K562 (cell line): ENCODE data around the gene SPDEF. TPM values are rescaled to one million over a fixed set of nuclear protein-coding genes. Genes with fewer than 3 reads are reported as not detected.

Experiments
- NFXL1 ChIP-seq: fragments of 450-650 bp; formaldehyde crosslinking; IDR thresholded peaks from 2 replicates; pipeline ENCODE4 v1.4.0; 2021; ENCODE audit warnings: mild to moderate bottlenecking
- POLR2AphosphoS5 ChIP-seq: IDR thresholded peaks from 2 replicates; pipeline ENCODE4 v1.6.1; 2011; ENCODE audit warnings: mild to moderate bottlenecking, low read depth, low read length, moderate library complexity; ENCODE audit not compliant: control insufficient read depth, insufficient read depth
- RBFOX2 ChIP-seq: fragments of 200-400 bp; formaldehyde crosslinking; IDR thresholded peaks from 2 replicates; pipeline ENCODE4 v1.6.1; 2017; ENCODE audit warnings: low read depth, mild to moderate bottlenecking, low read length, moderate library complexity
- ZFP30 ChIP-seq: fragments of 250-450 bp; sonication (Bioruptor Pico); IDR thresholded peaks from 2 replicates; pipeline ENCODE4 v1.8.0; 2022; ENCODE audit warnings: moderate library complexity, mild to moderate bottlenecking, inconsistent platforms, borderline replicate concordance
- ZNF551 ChIP-seq: fragments of 250-450 bp; sonication (Bioruptor Pico); IDR thresholded peaks from 2 replicates; pipeline ENCODE4 v1.5.0; 2021; ENCODE audit warnings: mild to moderate bottlenecking, moderate library complexity
- ZNF695 ChIP-seq: fragments of 450-650 bp; formaldehyde crosslinking; IDR thresholded peaks from 2 replicates; pipeline ENCODE4 v1.4.0; 2020; ENCODE audit warnings: mild to moderate bottlenecking, moderate library complexity
- polyA plus RNA-seq, 8 experiments: library from polyadenylated mRNA; depleted of rRNA in 4 of 8; stranded (reverse) in 5 of 8; unstranded in 3 of 8; fragments of >200 nt; fragmentation: Nextera tagmentation in 2 of 8; fragmentation: Illumina TruSeq in 1 of 8; extraction: Ambion mirVana in 2 of 8; extraction: Trizol in 1 of 8; gene quantifications; 2 replicates each; pipeline versions ENCODE4 v1.2.1 to v1.2.3, GENCODE V29; 2011 to 2014; ENCODE audit warnings: inconsistent platforms in 1 of 8, missing spikeins in 1 of 8
- total RNA-seq, 7 experiments: library from RNA; depleted of rRNA in 6 of 7; stranded (reverse); fragments of >200 nt in 6 of 7; fragmentation: Illumina TruSeq in 2 of 7; extraction: Trizol in 2 of 7; gene quantifications; 2 replicates each; pipeline versions ENCODE4 v1.2.1 to v1.2.3, GENCODE V29; 2011 to 2021; ENCODE audit warnings: low replicate concordance in 1 of 7
- TF ChIP-seq, protein P1 (sequence below): fragments of 200-600 bp; sonication (generic); IDR thresholded peaks from one replicate; pipeline ENCODE4 v1.6.1; 2012; ENCODE audit warnings: mild to moderate bottlenecking, low read depth, low read length, inconsistent platforms
- TF ChIP-seq, protein P2 (sequence below), 2 experiments: fragments of 450-650 bp in 1 of 2; sonication (generic) in 1 of 2; formaldehyde crosslinking in 1 of 2; IDR thresholded peaks in 1 of 2; conservative IDR thresholded peaks in 1 of 2; 2 replicates each; pipeline versions ENCODE4 v1.6.1 to v1.8.1; 2016 to 2023; ENCODE audit warnings: mild to moderate bottlenecking in 2 of 2, moderate library complexity in 2 of 2, inconsistent platforms in 1 of 2, missing genetic modification reagents in 1 of 2
- TF ChIP-seq, protein P3 (sequence below), 2 experiments: fragments of 150-350 bp in 1 of 2; IDR thresholded peaks; 2 replicates each; pipeline ENCODE4 v1.6.1; 2012 to 2016; ENCODE audit warnings: low read depth in 2 of 2, low read length in 2 of 2, mild to moderate bottlenecking in 1 of 2, moderate library complexity in 1 of 2

The SPDEF gene
- total and polyA plus RNA-seq, 9 of the 15 experiments (the other 6 are each of a cell fraction or from before 2014, with no cell fraction given): 0.04 to 0.12 (median 0.11) TPM; not detected in 5

DNA sequence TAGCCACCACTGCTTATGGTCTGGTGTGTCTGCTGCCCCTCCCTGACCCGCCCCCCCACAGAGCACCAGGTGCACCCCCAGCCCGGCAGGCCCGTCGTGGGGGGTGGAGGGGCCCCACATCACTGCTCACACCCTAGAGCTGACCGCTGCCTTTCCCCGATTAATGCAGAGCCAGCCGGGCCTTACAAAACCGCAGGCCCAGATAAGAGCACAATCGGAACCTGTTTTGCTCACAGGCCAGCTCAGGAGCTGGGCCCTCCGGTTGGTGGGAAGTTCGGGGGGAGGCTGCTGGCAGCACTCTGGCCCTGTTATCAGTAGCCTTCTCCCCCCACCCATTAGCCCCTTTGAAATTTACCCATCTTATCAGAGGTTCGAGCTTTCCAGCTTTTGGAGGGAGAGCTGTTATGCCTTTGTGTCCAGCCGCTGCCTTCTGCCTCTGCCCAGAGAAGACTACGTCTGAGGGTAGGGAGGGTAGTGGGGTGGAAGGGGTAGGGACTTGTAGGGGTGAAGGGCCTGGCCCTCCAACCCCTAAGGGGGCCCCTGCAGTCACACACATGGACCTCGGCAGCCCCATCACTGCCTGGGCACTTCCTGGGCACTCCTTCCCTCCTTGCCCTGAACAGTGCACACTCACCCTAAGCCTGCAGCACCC lies 6.9 kb upstream of the SPDEF start (continued):
- TF ChIP-seq, protein P1, sequence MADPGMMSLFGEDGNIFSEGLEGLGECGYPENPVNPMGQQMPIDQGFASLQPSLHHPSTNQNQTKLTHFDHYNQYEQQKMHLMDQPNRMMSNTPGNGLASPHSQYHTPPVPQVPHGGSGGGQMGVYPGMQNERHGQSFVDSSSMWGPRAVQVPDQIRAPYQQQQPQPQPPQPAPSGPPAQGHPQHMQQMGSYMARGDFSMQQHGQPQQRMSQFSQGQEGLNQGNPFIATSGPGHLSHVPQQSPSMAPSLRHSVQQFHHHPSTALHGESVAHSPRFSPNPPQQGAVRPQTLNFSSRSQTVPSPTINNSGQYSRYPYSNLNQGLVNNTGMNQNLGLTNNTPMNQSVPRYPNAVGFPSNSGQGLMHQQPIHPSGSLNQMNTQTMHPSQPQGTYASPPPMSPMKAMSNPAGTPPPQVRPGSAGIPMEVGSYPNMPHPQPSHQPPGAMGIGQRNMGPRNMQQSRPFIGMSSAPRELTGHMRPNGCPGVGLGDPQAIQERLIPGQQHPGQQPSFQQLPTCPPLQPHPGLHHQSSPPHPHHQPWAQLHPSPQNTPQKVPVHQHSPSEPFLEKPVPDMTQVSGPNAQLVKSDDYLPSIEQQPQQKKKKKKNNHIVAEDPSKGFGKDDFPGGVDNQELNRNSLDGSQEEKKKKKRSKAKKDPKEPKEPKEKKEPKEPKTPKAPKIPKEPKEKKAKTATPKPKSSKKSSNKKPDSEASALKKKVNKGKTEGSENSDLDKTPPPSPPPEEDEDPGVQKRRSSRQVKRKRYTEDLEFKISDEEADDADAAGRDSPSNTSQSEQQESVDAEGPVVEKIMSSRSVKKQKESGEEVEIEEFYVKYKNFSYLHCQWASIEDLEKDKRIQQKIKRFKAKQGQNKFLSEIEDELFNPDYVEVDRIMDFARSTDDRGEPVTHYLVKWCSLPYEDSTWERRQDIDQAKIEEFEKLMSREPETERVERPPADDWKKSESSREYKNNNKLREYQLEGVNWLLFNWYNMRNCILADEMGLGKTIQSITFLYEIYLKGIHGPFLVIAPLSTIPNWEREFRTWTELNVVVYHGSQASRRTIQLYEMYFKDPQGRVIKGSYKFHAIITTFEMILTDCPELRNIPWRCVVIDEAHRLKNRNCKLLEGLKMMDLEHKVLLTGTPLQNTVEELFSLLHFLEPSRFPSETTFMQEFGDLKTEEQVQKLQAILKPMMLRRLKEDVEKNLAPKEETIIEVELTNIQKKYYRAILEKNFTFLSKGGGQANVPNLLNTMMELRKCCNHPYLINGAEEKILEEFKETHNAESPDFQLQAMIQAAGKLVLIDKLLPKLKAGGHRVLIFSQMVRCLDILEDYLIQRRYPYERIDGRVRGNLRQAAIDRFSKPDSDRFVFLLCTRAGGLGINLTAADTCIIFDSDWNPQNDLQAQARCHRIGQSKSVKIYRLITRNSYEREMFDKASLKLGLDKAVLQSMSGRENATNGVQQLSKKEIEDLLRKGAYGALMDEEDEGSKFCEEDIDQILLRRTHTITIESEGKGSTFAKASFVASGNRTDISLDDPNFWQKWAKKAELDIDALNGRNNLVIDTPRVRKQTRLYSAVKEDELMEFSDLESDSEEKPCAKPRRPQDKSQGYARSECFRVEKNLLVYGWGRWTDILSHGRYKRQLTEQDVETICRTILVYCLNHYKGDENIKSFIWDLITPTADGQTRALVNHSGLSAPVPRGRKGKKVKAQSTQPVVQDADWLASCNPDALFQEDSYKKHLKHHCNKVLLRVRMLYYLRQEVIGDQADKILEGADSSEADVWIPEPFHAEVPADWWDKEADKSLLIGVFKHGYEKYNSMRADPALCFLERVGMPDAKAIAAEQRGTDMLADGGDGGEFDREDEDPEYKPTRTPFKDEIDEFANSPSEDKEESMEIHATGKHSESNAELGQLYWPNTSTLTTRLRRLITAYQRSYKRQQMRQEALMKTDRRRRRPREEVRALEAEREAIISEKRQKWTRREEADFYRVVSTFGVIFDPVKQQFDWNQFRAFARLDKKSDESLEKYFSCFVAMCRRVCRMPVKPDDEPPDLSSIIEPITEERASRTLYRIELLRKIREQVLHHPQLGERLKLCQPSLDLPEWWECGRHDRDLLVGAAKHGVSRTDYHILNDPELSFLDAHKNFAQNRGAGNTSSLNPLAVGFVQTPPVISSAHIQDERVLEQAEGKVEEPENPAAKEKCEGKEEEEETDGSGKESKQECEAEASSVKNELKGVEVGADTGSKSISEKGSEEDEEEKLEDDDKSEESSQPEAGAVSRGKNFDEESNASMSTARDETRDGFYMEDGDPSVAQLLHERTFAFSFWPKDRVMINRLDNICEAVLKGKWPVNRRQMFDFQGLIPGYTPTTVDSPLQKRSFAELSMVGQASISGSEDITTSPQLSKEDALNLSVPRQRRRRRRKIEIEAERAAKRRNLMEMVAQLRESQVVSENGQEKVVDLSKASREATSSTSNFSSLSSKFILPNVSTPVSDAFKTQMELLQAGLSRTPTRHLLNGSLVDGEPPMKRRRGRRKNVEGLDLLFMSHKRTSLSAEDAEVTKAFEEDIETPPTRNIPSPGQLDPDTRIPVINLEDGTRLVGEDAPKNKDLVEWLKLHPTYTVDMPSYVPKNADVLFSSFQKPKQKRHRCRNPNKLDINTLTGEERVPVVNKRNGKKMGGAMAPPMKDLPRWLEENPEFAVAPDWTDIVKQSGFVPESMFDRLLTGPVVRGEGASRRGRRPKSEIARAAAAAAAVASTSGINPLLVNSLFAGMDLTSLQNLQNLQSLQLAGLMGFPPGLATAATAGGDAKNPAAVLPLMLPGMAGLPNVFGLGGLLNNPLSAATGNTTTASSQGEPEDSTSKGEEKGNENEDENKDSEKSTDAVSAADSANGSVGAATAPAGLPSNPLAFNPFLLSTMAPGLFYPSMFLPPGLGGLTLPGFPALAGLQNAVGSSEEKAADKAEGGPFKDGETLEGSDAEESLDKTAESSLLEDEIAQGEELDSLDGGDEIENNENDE: no peak
- TF ChIP-seq POLR2AphosphoS5 (peak; percentile 96), ZNF551 (CRISPR knock-in tag) (no peak), ZNF695 (CRISPR knock-in tag) (no peak), ZFP30 (CRISPR knock-in tag) (no peak), RBFOX2 (no peak), NFXL1 (CRISPR knock-in tag) (no peak)
- TF ChIP-seq, protein P2, sequence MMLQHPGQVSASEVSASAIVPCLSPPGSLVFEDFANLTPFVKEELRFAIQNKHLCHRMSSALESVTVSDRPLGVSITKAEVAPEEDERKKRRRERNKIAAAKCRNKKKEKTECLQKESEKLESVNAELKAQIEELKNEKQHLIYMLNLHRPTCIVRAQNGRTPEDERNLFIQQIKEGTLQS (IDR thresholded peaks at IDR 0.05): no peak
- TF ChIP-seq, protein P2 (CRISPR knock-in tag; conservative IDR thresholded peaks at IDR 0.05): peak; percentile 59; the same call in 1 of the 2 replicates
- TF ChIP-seq, protein P3, sequence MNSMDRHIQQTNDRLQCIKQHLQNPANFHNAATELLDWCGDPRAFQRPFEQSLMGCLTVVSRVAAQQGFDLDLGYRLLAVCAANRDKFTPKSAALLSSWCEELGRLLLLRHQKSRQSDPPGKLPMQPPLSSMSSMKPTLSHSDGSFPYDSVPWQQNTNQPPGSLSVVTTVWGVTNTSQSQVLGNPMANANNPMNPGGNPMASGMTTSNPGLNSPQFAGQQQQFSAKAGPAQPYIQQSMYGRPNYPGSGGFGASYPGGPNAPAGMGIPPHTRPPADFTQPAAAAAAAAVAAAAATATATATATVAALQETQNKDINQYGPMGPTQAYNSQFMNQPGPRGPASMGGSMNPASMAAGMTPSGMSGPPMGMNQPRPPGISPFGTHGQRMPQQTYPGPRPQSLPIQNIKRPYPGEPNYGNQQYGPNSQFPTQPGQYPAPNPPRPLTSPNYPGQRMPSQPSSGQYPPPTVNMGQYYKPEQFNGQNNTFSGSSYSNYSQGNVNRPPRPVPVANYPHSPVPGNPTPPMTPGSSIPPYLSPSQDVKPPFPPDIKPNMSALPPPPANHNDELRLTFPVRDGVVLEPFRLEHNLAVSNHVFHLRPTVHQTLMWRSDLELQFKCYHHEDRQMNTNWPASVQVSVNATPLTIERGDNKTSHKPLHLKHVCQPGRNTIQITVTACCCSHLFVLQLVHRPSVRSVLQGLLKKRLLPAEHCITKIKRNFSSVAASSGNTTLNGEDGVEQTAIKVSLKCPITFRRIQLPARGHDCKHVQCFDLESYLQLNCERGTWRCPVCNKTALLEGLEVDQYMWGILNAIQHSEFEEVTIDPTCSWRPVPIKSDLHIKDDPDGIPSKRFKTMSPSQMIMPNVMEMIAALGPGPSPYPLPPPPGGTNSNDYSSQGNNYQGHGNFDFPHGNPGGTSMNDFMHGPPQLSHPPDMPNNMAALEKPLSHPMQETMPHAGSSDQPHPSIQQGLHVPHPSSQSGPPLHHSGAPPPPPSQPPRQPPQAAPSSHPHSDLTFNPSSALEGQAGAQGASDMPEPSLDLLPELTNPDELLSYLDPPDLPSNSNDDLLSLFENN (IDR thresholded peaks at IDR 0.05; ENCODE audit: low read depth in 2 of 2, low read length in 2 of 2): peak in 1 of 2 experiments; percentile 88; a peak in 2 of 4 replicates
